ENCODE data around the gene CLDN9.

Gene CLDN9

GRCh38 chr16:3028716-3029319 is 16.1 kb downstream of the CLDN9 start:
- no peak for DNase-seq (ENCODE audit: extremely low read depth, low read depth)

GRCh38 chr16:3029491-3030221 is 16.9 kb downstream of the CLDN9 start:
- no peak for TF ChIP-seq CTCF (IDR thresholded peaks at IDR 0.05; ENCODE audit: low read depth, low read length)
- DNase-seq (ENCODE audit: extremely low read depth, low read depth), result no peak

More at GRCh38 chr16:3028716-3029319, 16.1 kb downstream of the CLDN9 start:
- no peak for TF ChIP-seq CTCF (IDR thresholded peaks at IDR 0.05; ENCODE audit: low read depth, low read length)

GRCh38 chr16:3030222-3031212 is 17.8 kb downstream of the CLDN9 start:
- no peak for DNase-seq (ENCODE audit: extremely low read depth, low read depth)
- no peak for TF ChIP-seq CTCF (IDR thresholded peaks at IDR 0.05; ENCODE audit: low read depth, low read length)

GRCh38 chr16:3032624-3033023 is 19.9 kb downstream of the CLDN9 start:
- TF ChIP-seq CTCF (IDR thresholded peaks at IDR 0.05; ENCODE audit: low read depth, low read length), result no peak
- DNase-seq (ENCODE audit: extremely low read depth, low read depth), result no peak

- no peak for DNase-seq (ENCODE audit: extremely low read depth, low read depth)
- no peak for TF ChIP-seq CTCF (IDR thresholded peaks at IDR 0.05; ENCODE audit: low read depth, low read length)
Observed at GRCh38 chr16:3035289-3035971, 22.7 kb downstream of the CLDN9 start.

- no peak for TF ChIP-seq CTCF (IDR thresholded peaks at IDR 0.05; ENCODE audit: low read depth, low read length)
- DNase-seq (ENCODE audit: extremely low read depth, low read depth), result no peak
Observed at GRCh38 chr16:3035972-3036725, 23.4 kb downstream of the CLDN9 start.

All from AG09319 (cell line).